Activated CD4-positive, alpha-beta T cell treated with anti-CD3 and anti-CD28 coated beads, Interleukin-2, amount 10 ng/mL, durations not matched to agents 24 days and 14 days (primary cell): ENCODE results near the gene INO80. TPM values are rescaled to one million over a fixed set of nuclear protein-coding genes. Genes with fewer than 3 reads are reported as not detected.
A peak's percentile ranks its signal among the peaks of the same experiment; 100 is the strongest.

Source experiments
- DNase-seq: peaks from one replicate; pipeline ENCODE4 v3.0.0; 2022
- H3K27ac Mint-ChIP-seq: one replicate; pipeline ENCODE4 v1.8.0; 2022; ENCODE audit warnings: mild to moderate bottlenecking, mixed read lengths
- H3K27me3 Mint-ChIP-seq: one replicate; pipeline ENCODE4 v1.8.0; 2022; ENCODE audit warnings: mixed read lengths
- H3K36me3 Mint-ChIP-seq: one replicate; pipeline ENCODE4 v1.8.0; 2022; ENCODE audit warnings: low read depth, mild to moderate bottlenecking, mixed read lengths
- H3K4me1 Mint-ChIP-seq: one replicate; pipeline ENCODE4 v1.8.0; 2021; ENCODE audit warnings: mixed read lengths
- H3K4me3 Mint-ChIP-seq: one replicate; pipeline ENCODE4 v1.8.0; 2022; ENCODE audit warnings: mild to moderate bottlenecking, moderate library complexity, mixed read lengths
- H3K9me3 Mint-ChIP-seq: one replicate; pipeline ENCODE4 v1.8.0; 2021; ENCODE audit warnings: mixed read lengths
- intact Hi-C: fragments of 100-400 bp; cut with micrococcal nuclease; formaldehyde crosslinking; loops from one replicate; pipeline ENCODE4 v1.15.1; 2023
- total RNA-seq: library from RNA; stranded (reverse); gene quantifications from 2 replicates; pipeline ENCODE4 v1.2.3, GENCODE V29; 2022

The INO80 gene
- total RNA-seq, 1 donor from 2014 or later, result 37.2 TPM

DNA sequence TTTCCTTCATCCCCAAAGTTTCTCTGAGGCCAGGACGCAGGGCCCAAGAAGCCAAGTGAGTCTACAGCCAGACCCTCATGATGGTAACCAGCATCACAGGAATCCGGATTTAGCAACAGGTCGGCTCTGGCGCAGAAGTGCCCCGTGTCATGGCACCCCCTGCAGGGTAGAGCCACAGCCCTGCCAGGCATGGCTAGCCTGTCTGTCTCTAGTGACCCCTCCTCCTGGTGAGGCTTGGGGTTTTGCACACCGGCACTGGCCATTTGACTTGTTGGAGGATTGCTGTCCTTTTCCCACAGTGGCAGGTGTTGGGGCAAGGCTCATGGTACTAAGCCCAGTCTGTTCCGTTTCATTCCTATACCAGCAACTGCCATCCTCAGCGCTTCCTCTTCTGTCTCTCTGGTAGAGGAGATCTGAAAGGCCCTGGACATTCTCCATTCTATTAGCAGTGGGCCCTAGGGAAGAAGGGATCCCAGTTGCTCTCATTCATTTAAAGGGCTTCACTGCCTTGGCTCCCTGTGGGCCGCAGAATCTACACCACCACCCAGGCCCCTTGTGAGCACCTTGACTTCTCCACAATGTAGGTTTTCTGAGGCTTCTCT is 172.2 kb downstream of the INO80 start:
- Mint-ChIP-seq H3K9me3 (no peaks in the 10 kb centered on the region), H3K4me3 (peak overlapping the region; percentile 23), H3K27me3 (no peaks in the 10 kb centered on the region), H3K4me1 (peaks cover 40% of the 10 kb centered on the region), H3K36me3 (no peaks in the 10 kb centered on the region), H3K27ac (no peak overlapping the region)
- DNase-seq, result no peak
- intact Hi-C loops, result loop anchor here (5.0 kb wide), 2 partner anchors 78 to 173 kb away; partner anchors contain the start of gene INO80

DNA sequence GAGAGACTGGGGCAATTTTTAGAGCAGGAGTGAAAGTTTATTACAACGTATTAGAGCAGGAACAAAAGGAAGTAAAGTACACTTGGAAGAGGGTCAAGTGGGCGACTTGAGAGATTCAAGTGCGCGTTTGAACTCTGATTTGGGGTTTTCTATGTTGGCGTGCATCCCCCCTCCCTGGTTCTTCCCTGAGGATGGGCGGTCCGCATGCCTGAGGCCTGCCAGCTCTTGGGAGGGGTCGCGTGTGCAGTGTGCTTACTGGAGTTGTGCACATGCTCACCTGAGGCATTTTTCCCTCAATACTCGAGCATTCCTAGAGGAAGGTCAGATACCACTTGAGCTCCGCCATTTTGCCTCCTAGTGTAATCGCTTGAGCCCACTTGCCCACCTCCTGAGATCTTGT is 173.2 kb downstream of the INO80 start:
- DNase-seq, result no peak
- H3K4me3 Mint-ChIP-seq, result peak overlapping the region; percentile 88
- peak overlapping the region; percentile 77 for H3K27ac Mint-ChIP-seq
- intact Hi-C loops, result loop anchor here (1.0 to 5.0 kb wide), 4 partner anchors 10 to 174 kb away; partner anchors contain the start of genes CHAC1 and INO80
- no peaks in the 10 kb centered on the region for H3K36me3 Mint-ChIP-seq
- H3K9me3 Mint-ChIP-seq, result no peaks in the 10 kb centered on the region
- H3K4me1 Mint-ChIP-seq, result peaks cover 40% of the 10 kb centered on the region
- H3K27me3 Mint-ChIP-seq, result no peaks in the 10 kb centered on the region

DNA sequence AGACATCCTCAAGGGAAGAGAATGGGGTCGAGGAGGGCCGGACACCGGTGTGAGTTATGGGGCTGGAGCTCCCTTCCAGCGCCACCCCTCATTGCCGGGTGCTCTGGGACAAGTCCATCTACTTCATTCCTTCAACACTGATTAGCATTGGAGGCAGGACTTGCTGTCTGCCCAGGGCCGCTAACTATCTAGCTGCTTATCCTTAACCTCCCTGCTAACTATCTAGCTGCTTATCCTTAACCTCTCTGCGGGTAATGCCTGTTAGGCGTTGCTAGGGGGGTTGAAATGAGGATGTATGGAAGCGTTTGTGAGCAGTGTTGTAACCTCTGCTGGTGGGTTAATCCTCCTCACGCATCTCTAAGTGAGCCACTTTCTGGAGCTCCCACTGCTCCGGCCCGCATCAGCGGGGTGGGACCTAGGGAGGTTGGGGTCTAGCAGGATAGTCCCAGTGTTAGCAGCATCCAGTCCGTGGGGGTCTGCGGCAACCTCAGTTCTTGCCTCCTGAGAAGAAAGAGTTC is 173.7 kb downstream of the INO80 start:
- no peaks in the 10 kb centered on the region for H3K9me3 Mint-ChIP-seq
- intact Hi-C loops, result loop anchor here (1.0 to 5.0 kb wide), 4 partner anchors 11 to 175 kb away; partner anchors contain the start of genes CHAC1 and INO80
- no peaks in the 10 kb centered on the region for H3K36me3 Mint-ChIP-seq
- no peaks in the 10 kb centered on the region for H3K27me3 Mint-ChIP-seq
- H3K4me1 Mint-ChIP-seq, result peaks cover 40% of the 10 kb centered on the region
- peak; percentile 70 for DNase-seq
- H3K4me3 Mint-ChIP-seq, result peak overlapping the region; percentile 88
- H3K27ac Mint-ChIP-seq, result peak overlapping the region; percentile 77

DNA sequence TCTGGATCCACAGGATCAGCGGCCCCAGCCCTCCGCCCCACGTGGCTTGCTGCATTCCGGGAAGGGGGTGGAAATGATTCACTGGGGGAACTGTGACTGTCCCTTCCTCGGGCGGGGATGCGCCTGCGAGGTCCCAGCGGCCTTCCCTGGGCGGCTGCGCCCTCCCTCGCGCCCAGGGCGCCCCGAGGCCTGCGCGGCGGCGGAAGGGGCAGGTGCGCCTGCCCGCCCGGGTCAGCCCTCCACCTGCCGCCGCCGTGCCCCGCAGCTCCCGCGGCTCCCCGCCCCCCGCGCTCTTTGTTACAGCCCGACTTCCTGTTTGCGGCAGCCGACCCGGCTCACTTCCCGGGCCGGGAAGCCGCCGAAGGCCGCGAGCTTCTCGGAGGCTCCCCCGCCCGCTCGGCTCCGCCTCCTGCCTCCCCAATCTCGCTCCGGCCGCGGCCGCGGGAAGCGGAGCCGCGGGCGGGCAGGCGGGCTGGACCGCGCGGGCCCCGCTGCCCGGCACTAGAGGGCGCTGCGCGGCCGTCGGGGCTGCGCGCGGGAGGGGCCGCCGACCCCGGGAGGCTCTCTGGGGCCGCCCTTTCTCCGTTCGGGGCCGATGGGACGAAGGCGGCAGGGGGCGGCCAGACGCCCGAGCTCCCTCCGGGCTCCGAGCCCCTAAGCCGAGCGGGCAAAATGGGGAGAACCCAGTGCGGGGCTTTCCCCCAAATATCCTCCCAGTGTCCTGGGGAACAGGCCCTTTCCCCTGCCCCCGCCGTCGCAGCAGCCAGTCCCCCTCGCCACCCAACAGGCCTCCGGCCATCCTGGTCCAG is 174.3 kb downstream of the INO80 start:
- peak overlapping the region; percentile 88 for H3K4me3 Mint-ChIP-seq
- no peaks in the 10 kb centered on the region for H3K36me3 Mint-ChIP-seq
- H3K9me3 Mint-ChIP-seq, result no peaks in the 10 kb centered on the region
- DNase-seq, result peak; percentile 92
- peak overlapping the region; percentile 87 for H3K27ac Mint-ChIP-seq
- H3K27me3 Mint-ChIP-seq, result no peaks in the 10 kb centered on the region
- peaks cover 40% of the 10 kb centered on the region for H3K4me1 Mint-ChIP-seq
- intact Hi-C loops, result loop anchor here (1.0 to 5.0 kb wide), 4 partner anchors 12 to 176 kb away; partner anchors contain the start of genes CHAC1 and INO80

DNA sequence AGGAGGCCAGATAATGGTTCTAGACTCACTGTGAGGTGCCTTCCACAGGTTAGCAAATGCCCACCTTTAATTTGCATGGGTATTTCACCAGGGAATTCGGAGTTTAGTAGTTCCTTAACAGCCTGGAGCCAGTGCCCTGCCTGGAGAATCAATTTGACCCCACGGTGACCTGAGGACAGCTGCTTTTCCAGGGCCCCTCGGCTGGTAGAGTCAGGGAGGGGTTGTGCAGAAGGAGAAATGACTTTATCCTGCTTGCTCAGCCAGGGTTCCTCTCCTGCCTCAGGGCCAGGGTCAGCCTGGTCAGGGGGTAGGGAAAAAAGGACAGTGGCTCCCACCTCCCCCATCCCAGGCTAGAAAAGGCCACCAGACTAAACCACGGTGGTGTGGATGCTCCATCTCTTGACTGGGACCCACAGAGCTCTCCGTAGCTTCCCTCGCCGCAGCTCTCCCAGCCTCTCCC is 175.0 kb downstream of the INO80 start:
- H3K4me1 Mint-ChIP-seq, result peaks cover 38% of the 10 kb centered on the region
- no peaks in the 10 kb centered on the region for H3K9me3 Mint-ChIP-seq
- H3K36me3 Mint-ChIP-seq, result no peaks in the 10 kb centered on the region
- intact Hi-C loops, result loop anchor here (5.0 kb wide), 2 partner anchors 81 to 176 kb away; partner anchors contain the start of gene INO80
- peak overlapping the region; percentile 87 for H3K27ac Mint-ChIP-seq
- DNase-seq, result no peak
- H3K27me3 Mint-ChIP-seq, result no peaks in the 10 kb centered on the region
- peak overlapping the region; percentile 59 for H3K4me3 Mint-ChIP-seq

DNA sequence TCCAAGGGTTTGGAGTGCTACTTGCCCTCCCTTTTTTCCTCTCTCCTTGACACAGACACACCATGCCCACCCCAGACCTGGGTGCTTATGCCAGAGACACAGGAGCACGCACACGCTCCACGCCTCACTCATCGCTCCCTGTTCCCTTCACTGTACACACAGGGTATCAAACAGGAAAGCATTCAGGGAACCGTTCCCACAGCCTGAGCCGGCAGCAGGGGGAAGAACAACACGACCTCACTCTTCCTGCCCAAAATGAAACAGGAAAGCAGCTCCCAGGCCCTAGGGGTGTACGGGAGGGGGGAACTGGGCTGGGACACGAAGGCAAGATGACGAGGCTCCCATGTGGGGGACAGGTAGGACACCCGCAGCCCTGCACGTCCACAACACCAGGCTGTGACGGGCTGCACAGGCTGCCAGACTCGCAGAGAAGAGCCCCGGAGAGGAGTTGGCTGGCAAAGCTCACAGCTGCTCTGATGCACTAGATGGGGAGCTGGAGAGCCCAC is 175.7 kb downstream of the INO80 start:
- no peaks in the 10 kb centered on the region for H3K36me3 Mint-ChIP-seq
- H3K27me3 Mint-ChIP-seq, result no peaks in the 10 kb centered on the region
- no peaks in the 10 kb centered on the region for H3K9me3 Mint-ChIP-seq
- intact Hi-C loops, result loop anchor here (5.0 kb wide), 2 partner anchors 82 to 177 kb away; partner anchors contain the start of gene INO80
- H3K4me3 Mint-ChIP-seq, result peak overlapping the region; percentile 39
- peaks cover 32% of the 10 kb centered on the region for H3K4me1 Mint-ChIP-seq
- DNase-seq, result peak; percentile 66
- H3K27ac Mint-ChIP-seq, result peak overlapping the region; percentile 60

DNA sequence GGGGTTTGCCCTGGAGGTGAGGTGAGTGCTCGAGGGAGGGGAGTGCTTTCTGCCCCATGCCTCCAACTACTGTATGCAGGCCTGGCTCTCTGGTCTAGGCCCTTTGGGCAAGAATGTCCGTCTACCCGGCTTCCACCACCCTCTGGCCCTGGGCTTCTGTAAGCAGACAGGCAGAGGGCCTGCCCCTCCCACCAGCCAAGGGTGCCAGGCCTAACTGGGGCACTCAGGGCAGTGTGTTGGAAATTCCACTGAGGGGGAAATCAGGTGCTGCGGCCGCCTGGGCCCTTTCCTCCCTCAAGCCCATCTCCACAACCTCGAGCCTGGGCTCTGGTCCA is 177.6 kb downstream of the INO80 start:
- H3K4me3 Mint-ChIP-seq, result no peak overlapping the region
- DNase-seq, result no peak
- intact Hi-C loops, result no loop called here
- peaks cover 3% of the 10 kb centered on the region for H3K27me3 Mint-ChIP-seq
- H3K27ac Mint-ChIP-seq, result no peak overlapping the region
- H3K9me3 Mint-ChIP-seq, result no peaks in the 10 kb centered on the region
- peaks cover 26% of the 10 kb centered on the region for H3K4me1 Mint-ChIP-seq
- H3K36me3 Mint-ChIP-seq, result no peaks in the 10 kb centered on the region

DNA sequence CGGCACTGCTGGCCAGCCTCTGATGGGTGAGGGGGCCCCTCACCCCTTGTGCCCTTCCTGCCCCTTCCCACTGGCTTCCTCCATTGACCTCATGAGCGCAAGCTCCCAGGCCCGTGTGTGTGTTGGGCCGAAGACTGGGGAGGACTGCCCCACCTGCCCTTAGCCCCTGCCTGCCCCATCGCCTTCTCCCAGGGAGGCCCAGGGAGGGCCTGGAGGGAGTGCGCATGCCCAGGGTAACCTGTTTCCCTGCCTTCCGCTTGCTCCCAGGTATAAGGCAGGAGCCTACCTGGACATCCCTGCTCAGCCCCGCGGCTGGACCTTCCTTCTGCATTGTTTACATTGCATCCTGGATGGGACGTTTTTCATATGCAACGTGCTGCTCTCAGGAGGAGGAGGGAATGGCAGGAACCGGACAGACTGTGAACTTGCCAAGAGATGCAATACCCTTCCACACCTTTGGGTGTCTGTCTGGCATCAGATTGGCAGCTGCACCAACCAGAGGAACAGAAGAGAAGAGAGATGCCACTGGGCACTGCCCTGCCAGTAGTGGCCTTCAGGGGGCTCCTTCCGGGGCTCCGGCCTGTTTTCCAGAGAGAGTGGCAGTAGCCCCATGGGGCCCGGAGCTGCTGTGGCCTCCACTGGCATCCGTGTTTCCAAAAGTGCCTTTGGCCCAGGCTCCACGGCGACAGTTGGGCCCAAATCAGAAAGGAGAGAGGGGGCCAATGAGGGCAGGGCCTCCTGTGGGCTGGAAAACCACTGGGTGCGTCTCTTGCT is 178.1 kb downstream of the INO80 start:
- Mint-ChIP-seq H3K27ac (no peak overlapping the region), H3K9me3 (no peaks in the 10 kb centered on the region), H3K4me1 (peaks cover 22% of the 10 kb centered on the region), H3K36me3 (no peaks in the 10 kb centered on the region), H3K4me3 (no peak overlapping the region), H3K27me3 (peaks cover 7% of the 10 kb centered on the region)
- no peak for DNase-seq
- intact Hi-C loops, result no loop called here

DNA sequence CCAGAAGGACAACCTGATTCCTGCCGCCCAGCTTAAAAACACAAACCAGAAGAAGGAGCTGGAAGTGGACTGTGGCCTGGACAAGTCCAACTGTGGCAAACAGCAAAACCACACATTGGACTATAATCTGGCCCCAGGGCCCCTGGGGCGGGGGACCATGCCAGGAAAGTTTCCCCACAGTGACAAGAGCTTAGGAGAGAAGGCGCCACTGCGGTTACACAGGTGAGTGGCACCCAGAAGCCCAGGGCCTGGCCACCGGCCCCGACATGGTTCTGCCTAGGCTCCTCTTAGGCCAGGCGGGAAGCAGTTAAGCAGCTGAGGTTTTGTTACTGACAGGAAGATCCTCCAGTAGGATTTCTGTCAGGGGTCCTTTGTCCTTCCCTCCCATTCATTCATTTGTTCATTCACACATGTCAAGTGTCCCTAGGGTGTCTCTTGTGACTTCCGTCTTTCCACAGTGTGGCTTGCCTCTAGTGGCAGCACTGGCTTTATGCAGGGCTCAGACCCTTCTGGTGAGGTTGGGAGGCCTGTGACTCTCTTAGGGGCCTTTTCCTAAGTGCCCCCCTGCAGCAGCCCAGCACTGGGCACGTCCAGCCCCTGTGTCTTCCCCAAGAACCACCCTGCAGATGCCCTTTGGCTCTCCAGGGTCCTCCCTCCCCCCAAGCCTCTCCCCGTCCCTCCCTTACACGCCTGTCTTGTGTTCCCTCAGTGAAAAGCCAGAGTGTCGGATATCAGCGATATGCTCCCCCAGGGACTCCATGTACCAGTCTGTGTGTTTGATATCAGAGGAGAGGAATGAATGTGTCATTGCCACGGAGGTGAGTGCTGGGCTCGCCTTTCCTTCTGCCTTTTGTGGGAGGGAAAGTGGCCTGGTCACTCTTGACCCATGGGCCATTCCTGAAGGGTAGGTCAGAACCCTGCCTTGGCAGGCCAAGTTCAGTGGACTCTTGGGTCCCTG is 179.1 kb downstream of the INO80 start:
- H3K27ac Mint-ChIP-seq, result no peak overlapping the region
- intact Hi-C loops, result no loop called here
- H3K36me3 Mint-ChIP-seq, result no peaks in the 10 kb centered on the region
- no peak for DNase-seq
- no peak overlapping the region for H3K4me3 Mint-ChIP-seq
- H3K4me1 Mint-ChIP-seq, result peaks cover 18% of the 10 kb centered on the region
- no peaks in the 10 kb centered on the region for H3K9me3 Mint-ChIP-seq
- H3K27me3 Mint-ChIP-seq, result peaks cover 12% of the 10 kb centered on the region

DNA sequence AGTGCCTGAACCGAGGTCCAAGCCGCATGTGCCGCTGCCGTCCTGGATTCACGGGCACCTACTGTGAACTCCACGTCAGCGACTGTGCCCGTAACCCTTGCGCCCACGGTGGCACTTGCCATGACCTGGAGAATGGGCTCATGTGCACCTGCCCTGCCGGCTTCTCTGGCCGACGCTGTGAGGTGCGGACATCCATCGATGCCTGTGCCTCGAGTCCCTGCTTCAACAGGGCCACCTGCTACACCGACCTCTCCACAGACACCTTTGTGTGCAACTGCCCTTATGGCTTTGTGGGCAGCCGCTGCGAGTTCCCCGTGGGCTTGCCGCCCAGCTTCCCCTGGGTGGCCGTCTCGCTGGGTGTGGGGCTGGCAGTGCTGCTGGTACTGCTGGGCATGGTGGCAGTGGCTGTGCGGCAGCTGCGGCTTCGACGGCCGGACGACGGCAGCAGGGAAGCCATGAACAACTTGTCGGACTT is 179.8 kb downstream of the INO80 start:
- H3K27ac Mint-ChIP-seq, result no peak overlapping the region
- no peaks in the 10 kb centered on the region for H3K36me3 Mint-ChIP-seq
- no peak overlapping the region for H3K4me3 Mint-ChIP-seq
- DNase-seq, result no peak
- peaks cover 20% of the 10 kb centered on the region for H3K4me1 Mint-ChIP-seq
- intact Hi-C loops, result no loop called here
- H3K27me3 Mint-ChIP-seq, result peaks cover 19% of the 10 kb centered on the region
- H3K9me3 Mint-ChIP-seq, result no peaks in the 10 kb centered on the region

DNA sequence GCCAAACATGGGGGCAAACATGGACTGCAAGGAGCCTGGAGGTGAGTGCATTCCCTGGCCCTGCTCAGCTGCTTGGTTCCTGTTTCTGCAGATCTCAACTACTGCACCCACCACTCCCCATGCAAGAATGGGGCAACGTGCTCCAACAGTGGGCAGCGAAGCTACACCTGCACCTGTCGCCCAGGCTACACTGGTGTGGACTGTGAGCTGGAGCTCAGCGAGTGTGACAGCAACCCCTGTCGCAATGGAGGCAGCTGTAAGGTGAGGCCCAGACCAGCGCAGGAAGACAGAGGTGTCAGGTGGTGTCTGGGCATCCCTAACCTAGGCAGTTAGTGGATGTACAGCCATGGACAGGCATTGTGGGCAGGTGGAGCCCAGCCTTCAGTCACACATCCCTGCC is 181.6 kb downstream of the INO80 start:
- Mint-ChIP-seq H3K27ac (no peak overlapping the region), H3K36me3 (peaks cover 2% of the 10 kb centered on the region), H3K4me1 (peaks cover 23% of the 10 kb centered on the region), H3K4me3 (no peak overlapping the region), H3K27me3 (peaks cover 35% of the 10 kb centered on the region), H3K9me3 (no peaks in the 10 kb centered on the region)
- no peak for DNase-seq
- intact Hi-C loops, result no loop called here

DNA sequence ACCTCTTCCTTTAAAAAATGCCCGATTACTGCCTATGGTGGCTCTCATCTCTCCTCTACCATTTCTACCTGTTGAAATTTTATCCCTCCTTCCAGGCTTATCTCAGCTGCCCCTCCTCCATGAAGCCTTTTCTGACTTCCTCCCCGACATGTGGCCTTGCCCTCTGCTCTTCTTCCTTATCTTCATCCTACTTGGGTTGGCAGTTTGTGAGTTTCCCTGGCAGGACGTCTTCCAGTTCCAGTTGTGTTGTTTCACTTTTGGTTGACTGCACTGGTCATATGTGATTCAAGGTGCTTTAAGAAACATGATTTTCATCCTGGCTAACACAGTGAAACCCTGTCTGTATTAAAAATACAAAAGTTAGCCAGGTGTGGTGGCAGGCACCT is 182.6 kb downstream of the INO80 start:
- H3K27me3 Mint-ChIP-seq, result peaks cover 43% of the 10 kb centered on the region
- no peak overlapping the region for H3K4me3 Mint-ChIP-seq
- DNase-seq, result no peak
- H3K27ac Mint-ChIP-seq, result no peak overlapping the region
- H3K36me3 Mint-ChIP-seq, result peaks cover 2% of the 10 kb centered on the region
- intact Hi-C loops, result no loop called here
- H3K4me1 Mint-ChIP-seq, result peaks cover 27% of the 10 kb centered on the region
- H3K9me3 Mint-ChIP-seq, result no peaks in the 10 kb centered on the region
